Measurements from ENCODE around the gene CAPN9.

The CAPN9 gene

GRCh38 chr1:230796626-230797025, 49.4 kb downstream of the CAPN9 start:
- H3K9ac ChIP-seq (ENCODE audit: low read length), result no peak overlapping the region
- H3F3A ChIP-seq (ENCODE audit: insufficient read depth, low read length), result no peaks in the 10 kb centered on the region
- H2AFZ ChIP-seq (ENCODE audit: low read length), result no peak overlapping the region
- no peaks in the 10 kb centered on the region for H3K9me2 ChIP-seq (ENCODE audit: low read depth, low read length)
- H3K79me2 ChIP-seq (ENCODE audit: insufficient read depth, low read length), result no peaks in the 10 kb centered on the region
- no peaks in the 10 kb centered on the region for H3K9me3 ChIP-seq (ENCODE audit: low read length)
- H4K20me1 ChIP-seq (ENCODE audit: insufficient read depth, low read length), result no peaks in the 10 kb centered on the region
- H3K4me2 ChIP-seq (ENCODE audit: low read length), result no peak overlapping the region
- H3K4me1 ChIP-seq (ENCODE audit: insufficient read depth, low read length, severe bottlenecking), result no peaks in the 10 kb centered on the region
- no peaks in the 10 kb centered on the region for H3K27me3 ChIP-seq (ENCODE audit: insufficient read depth, low read length)
- no peak overlapping the region for H3K4me3 ChIP-seq (ENCODE audit: low read depth, low read length, poor library complexity, severe bottlenecking)
- no peak overlapping the region for H3K27ac ChIP-seq (ENCODE audit: low read depth, low read length, poor library complexity, severe bottlenecking)
- TF ChIP-seq EZH2 (IDR thresholded peaks at IDR 0.05; ENCODE audit: borderline replicate concordance, low read length) (no peak), CTCF (IDR thresholded peaks at IDR 0.05; ENCODE audit: low read length) (no peak)
- H3K36me3 ChIP-seq (ENCODE audit: insufficient read depth, low read length), result no peaks in the 10 kb centered on the region

DNA sequence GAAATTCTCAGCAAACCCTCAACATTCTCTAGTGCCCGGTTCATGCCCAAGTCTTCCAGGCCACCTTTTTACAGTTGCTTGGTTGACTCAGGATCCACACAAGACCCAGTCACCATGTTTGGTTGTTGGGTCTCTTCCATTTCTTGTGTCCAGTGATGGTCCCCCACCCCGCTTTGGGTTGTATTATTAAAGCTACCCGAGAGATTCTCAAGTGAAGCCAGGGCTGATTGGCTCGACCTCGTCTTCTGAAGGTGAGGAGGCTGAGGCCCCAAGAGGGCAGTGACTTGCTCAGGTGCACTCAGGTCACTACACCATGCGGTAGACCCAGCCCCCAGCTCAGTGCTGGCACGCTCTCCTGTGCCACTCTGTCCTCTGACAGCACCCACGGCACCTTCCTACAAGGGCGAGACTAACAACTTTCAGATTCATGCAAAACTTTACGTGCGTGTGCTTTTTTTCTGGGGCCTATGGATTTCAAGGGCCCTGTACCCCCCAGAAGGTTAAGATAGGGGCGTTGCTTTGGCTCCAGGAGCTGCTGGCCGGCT, 50.3 kb downstream of the CAPN9 start:
- no peak overlapping the region for H3K4me3 ChIP-seq (ENCODE audit: low read depth, low read length, poor library complexity, severe bottlenecking)
- H3K4me1 ChIP-seq (ENCODE audit: insufficient read depth, low read length, severe bottlenecking), result no peaks in the 10 kb centered on the region
- H3K79me2 ChIP-seq (ENCODE audit: insufficient read depth, low read length), result no peaks in the 10 kb centered on the region
- H3F3A ChIP-seq (ENCODE audit: insufficient read depth, low read length), result no peaks in the 10 kb centered on the region
- no peaks in the 10 kb centered on the region for H3K9me3 ChIP-seq (ENCODE audit: low read length)
- H4K20me1 ChIP-seq (ENCODE audit: insufficient read depth, low read length), result no peaks in the 10 kb centered on the region
- H3K9me2 ChIP-seq (ENCODE audit: low read depth, low read length), result no peaks in the 10 kb centered on the region
- no peak overlapping the region for H3K9ac ChIP-seq (ENCODE audit: low read length)
- H3K27me3 ChIP-seq (ENCODE audit: insufficient read depth, low read length), result no peaks in the 10 kb centered on the region
- H3K36me3 ChIP-seq (ENCODE audit: insufficient read depth, low read length), result no peaks in the 10 kb centered on the region
- H2AFZ ChIP-seq (ENCODE audit: low read length), result no peak overlapping the region
- TF ChIP-seq EZH2 (IDR thresholded peaks at IDR 0.05; ENCODE audit: borderline replicate concordance, low read length) (no peak), CTCF (IDR thresholded peaks at IDR 0.05; ENCODE audit: low read length) (no peak)
- H3K4me2 ChIP-seq (ENCODE audit: low read length), result no peak overlapping the region
- H3K27ac ChIP-seq (ENCODE audit: low read depth, low read length, poor library complexity, severe bottlenecking), result no peak overlapping the region

- Histone ChIP-seq H3K27ac (ENCODE audit: low read depth, low read length, poor library complexity, severe bottlenecking) (no peak overlapping the region), H3K79me2 (ENCODE audit: insufficient read depth, low read length) (no peaks in the 10 kb centered on the region), H3K9me3 (ENCODE audit: low read length) (no peaks in the 10 kb centered on the region), H3K9me2 (ENCODE audit: low read depth, low read length) (no peaks in the 10 kb centered on the region), H3K9ac (ENCODE audit: low read length) (no peak overlapping the region), H3K27me3 (ENCODE audit: insufficient read depth, low read length) (no peaks in the 10 kb centered on the region), H3K36me3 (ENCODE audit: insufficient read depth, low read length) (no peaks in the 10 kb centered on the region), H3K4me2 (ENCODE audit: low read length) (no peak overlapping the region), H3K4me3 (ENCODE audit: low read depth, low read length, poor library complexity, severe bottlenecking) (no peak overlapping the region), H2AFZ (ENCODE audit: low read length) (no peak overlapping the region), H3K4me1 (ENCODE audit: insufficient read depth, low read length, severe bottlenecking) (no peaks in the 10 kb centered on the region), H3F3A (ENCODE audit: insufficient read depth, low read length) (no peaks in the 10 kb centered on the region), H4K20me1 (ENCODE audit: insufficient read depth, low read length) (no peaks in the 10 kb centered on the region)
- TF ChIP-seq CTCF (IDR thresholded peaks at IDR 0.05; ENCODE audit: low read length) (peak; percentile 33; the same call in 1 of the 2 replicates), EZH2 (IDR thresholded peaks at IDR 0.05; ENCODE audit: borderline replicate concordance, low read length) (no peak)
Measured at GRCh38 chr1:230797942-230798365, 50.8 kb downstream of the CAPN9 start.

Data from OCI-LY1 (cell line).